Fibroblast of skin of left quadriceps (primary cell): ENCODE measurements around the gene DPYSL4.
A peak's percentile ranks its signal among the peaks of the same experiment; 100 is the strongest.
"Not testable (repeated sequence)": the region's sequence is repeated elsewhere in the genome, so short reads cannot be mapped to it uniquely, and the experiment has no call there.

Experiments
- DNase-seq, 2 experiments: peaks; one replicate each; pipeline ENCODE4 v3.0.0-alpha.2; 2013; ENCODE audit warnings: low read depth in 2 of 2

The DPYSL4 gene

DNA sequence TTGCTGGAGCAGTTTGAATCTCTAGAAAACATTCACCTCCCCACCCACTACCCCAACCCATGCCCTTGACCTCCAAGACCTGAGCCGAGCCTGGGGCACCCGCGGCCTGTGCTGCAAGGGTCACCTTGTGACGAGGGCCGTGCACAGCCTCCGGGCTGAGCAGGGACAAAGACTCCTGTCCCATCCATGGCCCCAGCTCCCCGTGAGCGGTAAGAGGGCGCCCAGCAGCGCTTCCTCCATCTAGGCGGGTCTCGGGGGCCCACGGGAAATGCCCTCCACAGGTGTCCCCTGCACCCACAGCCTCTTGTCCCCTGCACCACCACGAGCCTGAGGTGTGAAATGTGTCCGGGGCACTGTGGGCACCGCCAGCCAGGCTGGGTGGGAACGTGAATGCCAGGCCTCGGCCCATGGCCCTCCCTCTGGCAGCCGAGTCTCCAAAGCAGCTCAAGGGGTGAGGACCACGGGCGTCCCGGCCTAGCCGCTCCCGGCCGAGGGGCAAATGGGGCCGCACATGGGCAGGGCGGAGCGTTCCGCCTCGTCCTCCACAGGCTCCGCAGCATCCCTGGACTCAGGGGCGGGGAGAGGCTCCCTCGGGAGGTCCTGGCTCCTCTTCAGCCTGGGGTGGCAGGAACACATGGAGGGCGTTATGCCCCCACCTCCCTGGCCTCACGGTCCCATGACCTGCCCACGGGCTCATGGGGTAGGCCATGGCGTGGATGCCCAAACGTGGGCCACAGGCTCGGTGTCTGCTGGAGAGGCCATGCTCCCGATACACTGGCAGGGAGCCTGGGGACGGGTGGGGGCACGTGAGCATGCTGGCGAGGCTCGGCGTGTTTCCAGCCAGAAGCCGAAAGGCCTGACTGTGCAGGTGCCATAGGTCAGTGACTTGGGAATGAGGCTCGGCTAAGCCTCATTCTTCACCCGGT lies 21.1 kb downstream of the DPYSL4 start:
- no peak for DNase-seq

DNA sequence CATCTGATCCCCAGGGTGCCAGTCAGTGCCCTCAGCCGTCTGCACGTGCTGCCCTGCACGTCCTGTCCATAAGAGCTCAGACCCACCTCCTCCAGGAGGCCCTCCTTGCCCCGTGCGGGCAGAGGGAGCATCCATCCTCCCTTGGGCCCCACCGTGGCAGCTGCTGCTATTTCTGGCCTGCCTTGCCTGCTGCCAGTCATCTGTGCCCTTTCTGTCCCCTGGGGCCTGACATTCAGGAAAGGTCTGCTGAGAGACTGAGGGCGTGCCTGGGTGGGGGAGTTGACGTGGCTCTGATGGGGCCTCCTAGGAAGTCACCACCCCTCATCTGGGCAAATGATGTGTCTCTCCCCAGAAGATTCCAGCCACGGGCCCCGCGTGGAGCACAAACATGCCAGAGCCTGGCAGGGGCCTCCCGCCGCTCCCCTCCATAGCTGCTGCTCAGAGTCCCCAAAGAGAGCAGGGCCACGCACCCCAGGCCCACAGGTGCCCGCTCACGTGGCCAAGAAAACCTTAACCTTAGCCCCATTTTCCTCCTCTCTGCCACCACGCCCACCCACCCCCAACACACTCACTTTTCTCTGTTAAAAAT lies 21.8 kb downstream of the DPYSL4 start:
- no peak for DNase-seq

GRCh38 chr10:132209130-132209529 lies 22.4 kb downstream of the DPYSL4 start:
- no peak for DNase-seq

DNA sequence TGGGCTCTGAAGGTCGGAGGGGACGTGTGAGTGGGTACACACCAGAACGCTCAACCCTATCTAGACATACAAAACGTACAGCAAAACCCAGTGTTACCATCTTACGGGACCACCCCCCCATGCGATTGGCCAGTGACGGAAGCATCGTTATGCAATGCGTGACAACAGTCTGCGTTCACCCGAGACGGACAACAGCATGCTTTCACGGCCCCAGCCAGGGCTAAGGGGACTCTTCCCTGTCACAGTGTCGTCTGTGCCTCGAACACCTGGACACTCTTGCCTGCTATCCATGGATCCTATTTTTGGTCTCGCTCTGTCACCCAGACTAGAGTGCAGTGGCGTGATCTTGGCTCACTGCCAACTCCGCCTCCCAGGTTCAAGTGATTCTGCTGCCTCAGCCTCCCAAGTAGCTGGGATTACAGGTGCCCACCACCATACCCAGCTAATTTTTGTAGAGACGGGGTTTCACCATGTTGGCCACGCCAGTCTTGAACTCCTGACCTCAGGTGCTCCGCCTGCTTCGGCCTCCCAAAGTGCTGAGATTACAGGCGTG lies 23.3 kb downstream of the DPYSL4 start:
- DNase-seq = no peak

GRCh38 chr10:132210766-132211165 lies 24.0 kb downstream of the DPYSL4 start:
- no peak for DNase-seq

GRCh38 chr10:132211246-132211645 lies 24.5 kb downstream of the DPYSL4 start:
- no peak for DNase-seq

GRCh38 chr10:132212816-132213215 lies 26.1 kb downstream of the DPYSL4 start:
- no peak for DNase-seq

DNA sequence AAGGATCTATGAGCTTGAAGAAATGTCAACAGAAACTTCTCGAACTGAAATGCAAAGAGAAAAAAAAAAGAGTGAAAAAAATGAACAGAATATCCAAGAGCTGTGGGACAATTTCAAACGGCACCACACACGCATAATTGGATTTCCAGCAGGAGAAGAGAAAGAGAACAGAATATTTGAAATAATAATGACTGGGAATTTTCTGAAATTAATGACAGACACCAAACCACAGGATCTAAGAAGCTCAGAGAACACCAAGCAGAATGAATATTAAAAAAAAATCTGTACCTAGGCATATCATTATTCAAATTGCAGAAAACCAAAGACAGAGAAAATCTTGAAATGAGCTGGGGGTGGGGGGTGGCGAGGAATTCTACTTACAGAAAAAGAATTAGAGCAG lies 27.2 kb downstream of the DPYSL4 start:
- DNase-seq = no peak

GRCh38 chr10:132216441-132216840 lies 29.7 kb downstream of the DPYSL4 start:
- DNase-seq = not testable (repeated sequence)

DNA sequence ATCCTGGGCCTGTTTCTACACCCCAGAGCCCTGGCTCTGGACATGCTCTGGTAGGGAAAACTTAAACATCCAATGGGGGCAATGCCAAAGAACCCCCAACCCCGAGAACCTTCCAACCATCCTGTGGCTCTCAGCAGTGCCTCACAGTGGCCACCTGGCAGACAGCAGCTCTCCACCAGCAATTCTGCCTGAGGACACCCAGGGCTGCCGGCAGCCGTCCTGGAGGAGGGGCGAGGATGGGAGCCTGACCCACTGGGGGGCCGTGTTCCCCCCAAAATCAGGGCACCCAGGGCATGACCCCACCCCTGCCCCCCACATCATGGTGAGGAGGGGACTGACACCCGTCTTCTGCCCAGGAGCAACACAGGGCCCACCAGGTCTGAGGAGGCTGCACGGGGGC lies 32.7 kb downstream of the DPYSL4 start:
- no peak for DNase-seq

- DNase-seq = no peak
Observed at GRCh38 chr10:132220061-132220460, 33.3 kb downstream of the DPYSL4 start.

GRCh38 chr10:132220996-132221395 lies 34.2 kb downstream of the DPYSL4 start:
- not testable (repeated sequence) for DNase-seq

DNA sequence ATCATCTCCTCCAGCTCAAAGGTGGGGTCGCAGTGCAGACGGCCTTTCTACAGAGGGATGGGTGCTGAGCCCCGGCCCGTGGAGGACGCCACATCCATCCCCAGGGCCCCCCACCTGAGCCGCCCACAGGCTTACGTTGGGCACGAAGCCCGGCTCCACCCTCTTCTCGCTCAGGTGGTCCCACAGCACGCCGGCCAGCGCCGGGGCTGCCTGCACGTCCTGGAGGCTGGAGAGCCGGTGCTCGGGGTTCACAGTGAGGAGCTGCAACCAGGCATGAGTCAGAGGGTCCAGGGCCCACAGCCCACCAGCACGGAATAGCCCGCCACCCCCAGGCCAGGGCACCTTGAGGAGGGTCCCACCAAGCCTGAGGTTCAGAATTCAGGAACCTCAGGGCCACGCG lies 36.0 kb downstream of the DPYSL4 start:
- no peak for DNase-seq

- DNase-seq = peak; percentile 34 to 39
Observed at GRCh38 chr10:132223156-132223590, 36.4 kb downstream of the DPYSL4 start.

DNA sequence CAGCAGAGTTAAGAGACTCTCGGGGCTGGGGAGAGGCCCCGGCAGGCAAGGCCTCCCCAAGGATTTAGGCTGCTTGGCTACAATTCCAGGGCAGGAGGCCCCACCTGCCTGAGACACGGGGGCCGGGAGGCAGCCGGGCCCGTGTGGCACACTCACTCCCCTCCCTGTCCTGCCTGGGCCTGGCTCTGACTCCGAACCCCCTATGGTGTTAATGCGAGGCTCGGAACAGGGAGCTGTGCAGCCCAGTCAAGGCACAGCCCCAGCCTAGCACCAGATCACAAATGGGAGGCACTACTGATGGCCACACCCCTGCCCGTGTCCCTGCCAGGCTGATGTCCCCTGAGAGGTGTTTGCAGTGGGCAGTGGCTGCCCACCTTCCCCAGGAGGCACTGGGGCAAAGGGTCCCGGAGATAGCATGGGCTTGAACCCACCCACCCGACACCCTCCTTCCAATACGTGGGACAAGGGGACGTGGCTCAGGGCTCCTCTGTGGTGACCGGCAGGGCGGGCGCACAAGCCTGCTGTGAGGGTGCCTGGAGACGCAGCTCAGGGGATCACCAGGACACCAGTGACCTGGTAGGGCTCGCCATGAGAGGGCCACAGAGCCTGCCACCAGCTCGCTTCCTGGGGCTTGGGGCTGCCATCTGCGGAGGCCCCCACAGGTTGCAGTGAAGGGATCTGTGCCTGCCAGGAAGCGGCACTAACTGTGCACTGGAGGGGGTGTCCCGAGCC lies 37.0 kb downstream of the DPYSL4 start:
- no peak for DNase-seq

DNA sequence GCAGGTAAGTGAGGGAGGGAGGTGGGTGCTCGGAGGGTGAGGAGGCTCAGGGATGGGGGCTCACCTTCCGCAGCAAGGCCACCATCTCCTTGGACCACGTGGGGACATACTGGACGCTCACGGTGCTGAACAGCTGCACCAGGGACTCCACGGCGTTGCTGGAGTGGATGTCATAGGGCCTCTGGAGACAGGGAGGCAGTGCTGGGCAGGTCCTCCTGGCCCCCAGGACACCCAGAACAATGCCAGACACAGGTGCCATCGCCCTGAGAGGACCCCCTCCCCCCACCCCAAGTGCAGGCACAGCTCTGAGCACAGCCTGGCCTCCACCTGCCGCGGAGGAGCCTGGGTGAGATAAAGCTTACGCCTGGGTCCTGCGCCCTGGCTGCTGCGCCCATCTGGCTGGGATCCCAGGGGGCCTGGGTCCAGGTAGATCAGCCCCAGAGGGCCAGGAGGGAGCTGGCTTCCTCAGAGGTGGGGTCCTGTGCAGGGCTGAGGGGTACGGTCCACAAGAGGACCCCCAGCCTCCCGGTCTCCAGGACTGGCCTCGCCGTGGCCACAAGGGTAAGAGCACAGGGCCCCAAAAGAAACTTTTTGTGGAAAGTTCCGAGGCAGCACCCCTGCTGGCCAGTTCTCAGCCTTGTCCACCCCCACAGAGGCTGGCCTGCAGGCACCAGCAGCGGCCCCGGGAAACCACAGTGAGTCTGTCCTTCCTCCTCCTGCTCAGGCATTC lies 37.8 kb downstream of the DPYSL4 start:
- no peak for DNase-seq

DNA sequence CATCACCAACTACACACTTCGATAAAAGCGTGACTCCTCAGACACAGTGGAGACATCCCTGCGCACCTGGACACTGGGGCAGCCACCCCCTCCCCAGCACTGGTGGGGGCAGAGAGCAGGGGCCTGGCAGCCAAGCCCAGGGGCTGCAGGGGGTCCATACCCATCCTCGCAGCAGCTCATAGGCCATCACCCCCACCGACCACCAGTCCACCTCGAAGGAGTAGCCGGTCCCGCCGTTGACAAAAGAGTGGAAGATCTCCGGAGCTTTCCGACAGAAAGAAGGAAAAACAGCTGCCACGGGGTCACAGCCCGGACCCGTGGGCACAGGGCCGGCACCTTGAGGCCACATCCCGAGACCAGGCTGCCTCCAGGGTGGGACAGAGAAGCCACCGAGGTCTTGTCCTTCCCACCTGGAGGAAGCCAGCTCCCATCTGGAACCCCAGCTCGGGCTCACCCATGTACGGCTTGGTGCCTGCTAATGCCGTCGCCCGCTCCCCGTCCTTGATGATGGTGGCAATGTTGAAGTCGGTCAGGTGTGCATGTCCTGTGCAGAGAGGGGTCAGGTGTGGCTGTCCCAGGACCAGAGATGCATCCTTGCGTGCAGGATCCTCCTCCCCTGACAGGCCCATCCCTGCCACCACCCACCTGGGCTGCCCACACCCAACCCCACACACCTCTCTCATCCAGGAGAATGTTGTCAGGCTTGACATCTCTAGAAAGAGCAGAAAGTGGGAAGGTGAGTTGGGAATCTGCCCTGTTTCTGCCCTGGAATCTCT lies 38.5 kb downstream of the DPYSL4 start:
- DNase-seq = no peak

DNA sequence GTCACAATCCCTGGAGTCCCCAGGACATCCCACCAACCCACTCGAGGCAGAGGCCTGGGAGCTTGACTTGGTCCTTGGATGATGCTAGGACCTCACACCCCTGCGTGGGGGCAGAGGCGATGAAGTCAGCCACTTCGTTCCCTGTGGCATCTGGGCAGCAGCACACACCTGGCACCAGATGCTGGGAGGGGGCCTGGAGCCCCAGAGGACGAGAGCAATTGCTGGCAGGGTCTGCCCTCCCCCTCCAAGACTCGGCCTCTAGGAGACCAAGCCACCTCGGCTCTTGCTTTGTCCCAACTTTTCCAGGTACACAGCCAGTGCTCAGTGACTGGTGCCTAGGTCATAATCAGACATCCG lies 39.1 kb downstream of the DPYSL4 start:
- no peak for DNase-seq

GRCh38 chr10:132226586-132227405 lies 40.0 kb downstream of the DPYSL4 start:
- DNase-seq = no peak

GRCh38 chr10:132227851-132228390 lies 41.2 kb downstream of the DPYSL4 start:
- no peak for DNase-seq
